NB4 (cell line): ENCODE measurements around the gene ACY1.

ENCODE experiments used
- DNase-seq: peaks from one replicate; pipeline ENCODE4 v3.0.0; 2010; ENCODE audit warnings: low read depth
- H3K4me3 ChIP-seq: one replicate; pipeline ENCODE4 v1.5.1; 2011; ENCODE audit warnings: mild to moderate bottlenecking, low read depth, low read length, moderate library complexity
- MAX ChIP-seq: IDR thresholded peaks from 2 replicates; pipeline ENCODE4 v1.6.1; 2011; ENCODE audit warnings: low read depth, low read length
- MYC ChIP-seq: IDR thresholded peaks from 2 replicates; pipeline ENCODE4 v1.6.1; 2011; ENCODE audit warnings: low read depth, low read length
- POLR2A ChIP-seq: IDR thresholded peaks from 2 replicates; pipeline ENCODE4 v1.6.1; 2011; ENCODE audit warnings: mild to moderate bottlenecking; ENCODE audit not compliant: insufficient read length; ENCODE audit errors: extremely low read depth
- TF ChIP-seq, protein P1 (sequence below): IDR thresholded peaks from one replicate; pipeline ENCODE4 v1.5.1; 2012; ENCODE audit warnings: low read depth, low read length

Gene ACY1

DNA sequence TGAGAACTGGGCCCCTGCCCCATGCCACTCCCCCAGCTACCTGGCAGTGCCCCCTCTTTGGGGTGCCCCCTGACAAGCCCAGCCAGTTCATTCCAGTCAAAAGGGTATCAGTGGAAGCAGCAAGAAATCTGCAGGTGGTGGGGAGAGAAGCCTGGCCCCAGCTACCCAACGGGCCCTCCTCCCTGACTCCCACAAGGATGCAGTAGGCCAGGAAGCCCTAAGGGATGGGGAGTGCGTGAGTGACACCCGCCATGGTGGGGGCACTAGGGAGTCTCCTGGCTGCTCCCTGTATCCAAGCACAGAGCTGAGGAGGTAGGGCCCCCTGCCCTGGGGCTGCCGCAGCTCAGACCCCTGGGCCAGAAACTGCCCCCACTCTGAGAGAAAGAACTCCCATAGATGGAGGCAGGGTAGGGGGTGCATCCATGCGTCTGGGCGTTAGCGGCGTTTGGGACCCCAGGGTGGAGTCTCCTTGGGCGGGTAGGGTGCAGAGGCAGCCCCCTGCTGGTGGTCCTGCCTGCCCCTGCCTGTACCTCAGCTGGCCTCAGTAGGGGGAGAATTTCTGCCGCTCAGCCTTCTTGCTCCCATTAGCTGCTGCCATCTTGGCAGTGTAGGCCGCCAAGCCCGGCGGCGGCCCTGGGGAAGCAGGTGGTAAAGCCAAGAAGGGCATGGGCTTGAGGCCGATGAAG, 25.7 kb upstream of the ACY1 start:
- no peak overlapping the region for H3K4me3 ChIP-seq
- DNase-seq: no peak
- TF ChIP-seq POLR2A (no peak), MYC (no peak), MAX (no peak)
- TF ChIP-seq, protein P1, sequence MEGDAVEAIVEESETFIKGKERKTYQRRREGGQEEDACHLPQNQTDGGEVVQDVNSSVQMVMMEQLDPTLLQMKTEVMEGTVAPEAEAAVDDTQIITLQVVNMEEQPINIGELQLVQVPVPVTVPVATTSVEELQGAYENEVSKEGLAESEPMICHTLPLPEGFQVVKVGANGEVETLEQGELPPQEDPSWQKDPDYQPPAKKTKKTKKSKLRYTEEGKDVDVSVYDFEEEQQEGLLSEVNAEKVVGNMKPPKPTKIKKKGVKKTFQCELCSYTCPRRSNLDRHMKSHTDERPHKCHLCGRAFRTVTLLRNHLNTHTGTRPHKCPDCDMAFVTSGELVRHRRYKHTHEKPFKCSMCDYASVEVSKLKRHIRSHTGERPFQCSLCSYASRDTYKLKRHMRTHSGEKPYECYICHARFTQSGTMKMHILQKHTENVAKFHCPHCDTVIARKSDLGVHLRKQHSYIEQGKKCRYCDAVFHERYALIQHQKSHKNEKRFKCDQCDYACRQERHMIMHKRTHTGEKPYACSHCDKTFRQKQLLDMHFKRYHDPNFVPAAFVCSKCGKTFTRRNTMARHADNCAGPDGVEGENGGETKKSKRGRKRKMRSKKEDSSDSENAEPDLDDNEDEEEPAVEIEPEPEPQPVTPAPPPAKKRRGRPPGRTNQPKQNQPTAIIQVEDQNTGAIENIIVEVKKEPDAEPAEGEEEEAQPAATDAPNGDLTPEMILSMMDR: no peak

GRCh38 chr3:51958603-51959521, 24.5 kb upstream of the ACY1 start:
- TF ChIP-seq POLR2A: no peak
- no peak for TF ChIP-seq MAX
- TF ChIP-seq, protein P1: no peak
- no peak for TF ChIP-seq MYC
- DNase-seq: no peak
- H3K4me3 ChIP-seq: no peak overlapping the region

DNA sequence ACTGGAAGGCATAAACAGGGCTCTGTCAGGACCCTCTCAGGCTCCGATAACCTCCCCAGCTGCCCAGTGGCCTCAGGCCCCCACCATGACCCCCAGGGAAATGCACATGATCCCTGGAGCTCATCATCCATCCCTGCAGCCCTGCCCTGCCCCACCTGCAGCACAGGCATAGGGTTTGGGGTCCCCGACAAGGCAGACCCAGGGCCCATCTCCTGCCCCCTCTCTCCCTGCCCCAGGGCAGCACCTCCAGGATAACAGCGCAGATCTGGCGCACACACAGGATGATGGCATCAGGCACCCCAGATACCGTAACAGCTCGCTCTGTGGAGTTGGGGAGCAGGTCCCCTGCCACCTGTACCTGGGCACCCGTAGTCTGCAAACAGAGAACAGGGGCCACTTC, 23.7 kb upstream of the ACY1 start:
- TF ChIP-seq MYC: no peak
- TF ChIP-seq, protein P1: no peak
- TF ChIP-seq MAX: no peak
- TF ChIP-seq POLR2A: no peak
- no peak for DNase-seq
- H3K4me3 ChIP-seq: no peak overlapping the region

- no peak overlapping the region for H3K4me3 ChIP-seq
- TF ChIP-seq POLR2A (no peak), MYC (no peak), MAX (no peak)
- TF ChIP-seq, protein P1: no peak
- DNase-seq: no peak
These were observed 22.9 kb upstream of the ACY1 start for GRCh38 chr3:51960386-51960785.

- no peak overlapping the region for H3K4me3 ChIP-seq
- DNase-seq: no peak
- TF ChIP-seq MYC (no peak), MAX (no peak), POLR2A (no peak)
- TF ChIP-seq, protein P1: no peak
These were observed 22.3 kb upstream of the ACY1 start for GRCh38 chr3:51961011-51961410.
